ENCODE data around the gene SPAG9.

GRCh38 chr17:50976951-50977472 lies 143.7 kb downstream of the SPAG9 start:
- no peak for TF ChIP-seq POLR2A (IDR thresholded peaks at IDR 0.05)
- TF ChIP-seq CTCF (IDR thresholded peaks at IDR 0.05 in 4 of 5, conservative IDR thresholded peaks at IDR 0.05 in 1 of 5) = no peak

Measured in gastrocnemius medialis (tissue), 4 donors.